ENCODE measurements around the gene SH2D4B.
A peak's percentile ranks its signal among the peaks of the same experiment; 100 is the strongest.

The SH2D4B gene

DNA sequence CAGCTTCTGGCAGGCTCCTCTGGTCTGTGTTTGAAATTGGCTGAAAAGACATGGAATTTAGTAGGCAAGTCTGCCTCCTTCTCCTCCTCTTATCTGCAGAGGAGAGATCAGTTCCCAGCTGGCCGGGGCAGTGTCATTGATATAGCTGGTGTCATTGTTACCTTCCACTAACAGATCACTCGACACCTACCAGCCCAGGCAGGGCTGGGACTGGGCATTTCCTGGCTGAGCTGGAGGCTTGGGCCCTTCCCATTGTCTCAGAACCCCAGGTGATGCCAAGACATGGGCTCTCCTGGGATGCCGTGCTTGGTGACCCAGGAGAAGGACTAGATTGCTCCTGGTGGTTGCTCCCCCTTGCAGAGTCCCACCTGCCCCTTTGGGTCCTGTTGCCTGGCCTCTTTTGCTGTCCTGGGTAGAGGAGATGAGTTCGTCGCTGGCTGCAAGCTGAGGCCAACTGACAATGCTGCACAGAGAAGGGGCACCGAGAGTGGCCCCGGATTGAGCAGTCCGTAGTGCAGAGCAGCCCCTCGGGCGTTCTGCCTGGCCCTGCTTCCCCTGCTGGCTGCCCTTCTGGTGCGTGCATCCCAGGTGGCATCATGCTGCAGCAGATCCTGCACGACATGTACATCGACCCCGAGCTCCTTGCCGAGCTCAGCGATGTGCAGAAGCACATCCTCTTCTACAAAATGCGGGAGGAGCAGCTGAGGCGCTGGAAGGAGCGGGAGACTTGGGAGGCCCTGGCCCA lies at the start of gene SH2D4B:
Gene SH2D4B, plus strand, starts transcription at position 167 of the 745 bp plus-strand sequence. Its CDS starts 430 bp downstream, at position 597.
- no peak for DNase-seq

DNA sequence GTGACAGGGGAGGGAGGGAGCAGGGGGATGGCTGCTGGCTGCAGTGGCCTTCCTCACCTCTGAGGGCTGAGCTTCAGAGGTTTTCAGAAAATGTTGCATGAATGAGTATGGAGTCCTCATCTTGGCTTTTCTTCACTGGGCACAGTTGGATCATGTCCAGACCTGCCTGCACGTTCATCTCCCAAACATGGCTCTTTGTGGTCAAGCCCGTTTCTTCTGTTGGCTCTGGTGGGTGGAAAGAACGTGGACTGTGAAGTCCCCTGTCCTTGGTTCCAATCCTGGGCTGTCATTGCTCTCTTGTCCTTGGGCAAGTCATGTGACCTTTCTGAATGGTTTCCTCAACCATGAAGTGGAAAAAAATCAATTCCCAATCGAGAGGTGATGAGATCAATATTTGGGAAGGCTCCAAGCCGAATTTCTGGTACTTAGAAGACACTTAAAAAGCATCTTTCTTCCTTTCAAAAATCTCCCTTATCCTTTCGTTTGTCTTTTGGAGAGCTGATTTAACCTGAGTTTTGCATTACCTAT lies 49.1 kb upstream of the SH2D4B start:
- no peak for DNase-seq

GRCh38 chr10:80489371-80490112 lies 48.2 kb upstream of the SH2D4B start:
- no peak for DNase-seq

DNA sequence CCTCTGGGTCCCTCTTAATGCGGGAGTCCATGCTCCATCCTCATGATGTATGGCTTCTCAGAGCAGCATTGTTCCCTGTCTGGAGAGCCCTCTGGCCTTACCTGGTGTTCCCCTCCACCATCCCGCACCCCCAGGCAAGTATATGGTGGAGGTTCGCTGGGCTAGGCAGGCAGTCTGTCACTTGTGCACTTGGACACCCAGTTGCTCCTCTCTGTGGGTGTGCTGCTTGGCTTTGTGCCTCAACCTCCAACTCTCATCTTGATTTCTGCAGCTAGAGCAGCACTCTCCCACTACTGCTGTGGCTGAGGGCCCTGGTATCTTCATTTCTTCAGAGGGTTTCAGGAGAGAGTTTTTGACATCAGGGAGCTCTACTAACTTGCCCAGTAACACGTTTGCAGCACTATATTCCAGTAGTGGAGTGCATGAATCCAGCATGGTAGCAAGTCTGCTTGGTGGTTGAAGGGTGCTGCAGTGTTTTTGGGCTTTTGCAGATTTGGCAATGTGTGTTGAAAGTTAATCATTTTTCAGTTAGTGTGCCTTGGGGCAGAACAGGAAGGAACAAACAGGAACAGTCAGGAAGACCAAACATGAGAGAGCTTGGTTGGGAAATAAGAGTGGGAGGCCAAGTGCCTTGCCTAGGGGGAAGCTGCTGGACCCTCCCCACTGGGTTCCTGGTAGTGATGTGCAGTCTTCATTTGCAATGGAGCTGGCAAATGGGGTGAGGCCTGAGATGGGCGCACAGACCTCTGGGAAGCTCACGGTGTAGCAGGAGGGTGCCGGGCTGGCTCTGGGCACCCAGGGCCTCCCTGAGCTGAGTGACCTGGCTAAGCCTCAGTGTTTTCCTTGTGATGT lies 46.2 kb upstream of the SH2D4B start:
- DNase-seq: no peak

DNA sequence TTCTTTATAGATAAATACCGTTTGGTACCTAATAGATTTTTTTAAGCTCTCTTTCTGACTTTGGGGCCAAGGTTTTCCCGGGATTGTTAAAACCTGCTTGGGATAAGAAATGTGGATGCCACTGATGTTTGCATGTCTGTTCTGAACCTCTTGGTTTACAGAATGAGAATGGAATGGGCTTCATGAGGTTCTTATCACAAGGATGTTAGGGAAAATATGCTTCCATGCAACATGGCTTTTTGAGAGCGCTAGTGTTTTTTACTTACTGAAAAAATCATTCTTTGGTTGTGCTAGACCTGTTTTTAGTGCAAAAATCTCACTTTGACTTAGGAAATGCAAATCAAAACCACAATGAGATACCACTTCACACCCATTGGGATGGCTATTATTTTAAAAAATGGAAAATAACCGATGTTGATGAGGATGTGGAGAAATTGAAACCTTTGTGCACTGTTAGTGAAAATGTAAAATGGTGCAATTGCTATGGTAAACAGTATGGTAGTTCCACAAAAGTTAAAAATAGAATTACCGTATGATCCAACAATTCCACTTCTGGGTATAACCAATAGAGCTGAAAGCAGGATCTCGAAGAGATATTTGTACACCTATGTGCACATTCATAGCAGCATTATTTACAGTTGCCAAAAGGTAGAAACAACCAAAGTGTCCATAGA lies 44.7 kb upstream of the SH2D4B start:
- no peak for DNase-seq

GRCh38 chr10:80493522-80494051 lies 44.1 kb upstream of the SH2D4B start:
- peak; percentile 47 for DNase-seq

DNA sequence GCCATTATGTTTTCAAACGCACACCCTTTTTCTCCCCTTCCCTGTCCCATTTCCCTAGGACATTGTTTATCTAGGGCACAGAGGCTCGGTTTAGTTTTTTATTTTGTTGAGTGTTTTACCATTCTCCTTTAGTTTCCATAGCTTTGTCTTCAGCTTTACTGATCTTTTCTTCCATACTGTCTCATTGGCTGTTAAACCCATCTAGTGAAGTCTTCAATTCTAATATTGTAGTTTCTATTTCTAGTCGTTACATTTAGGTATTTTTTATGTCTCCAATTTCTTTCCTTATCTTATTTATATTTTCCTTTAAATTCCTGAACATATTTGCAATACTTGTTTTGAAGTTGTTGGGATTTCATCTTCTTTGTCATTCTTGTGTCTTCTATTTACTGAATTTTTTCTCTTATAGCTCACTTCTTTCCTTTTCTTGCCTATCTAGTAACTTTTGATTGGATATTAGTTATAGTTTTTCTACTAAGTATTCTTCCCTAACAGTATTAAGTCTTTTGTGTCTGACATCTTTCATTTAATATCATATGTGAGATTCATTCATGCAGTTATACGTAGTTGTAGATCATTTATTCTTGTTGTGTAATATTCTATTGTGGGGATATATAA lies 41.0 kb upstream of the SH2D4B start:
- DNase-seq: no peak

GRCh38 chr10:80497187-80498077 lies 40.3 kb upstream of the SH2D4B start:
- peak; percentile 41 for DNase-seq

GRCh38 chr10:80498078-80498832 lies 39.4 kb upstream of the SH2D4B start:
- no peak for DNase-seq

- peak; percentile 68 for DNase-seq
Observed at GRCh38 chr10:80498833-80499741, 38.6 kb upstream of the SH2D4B start.

DNA sequence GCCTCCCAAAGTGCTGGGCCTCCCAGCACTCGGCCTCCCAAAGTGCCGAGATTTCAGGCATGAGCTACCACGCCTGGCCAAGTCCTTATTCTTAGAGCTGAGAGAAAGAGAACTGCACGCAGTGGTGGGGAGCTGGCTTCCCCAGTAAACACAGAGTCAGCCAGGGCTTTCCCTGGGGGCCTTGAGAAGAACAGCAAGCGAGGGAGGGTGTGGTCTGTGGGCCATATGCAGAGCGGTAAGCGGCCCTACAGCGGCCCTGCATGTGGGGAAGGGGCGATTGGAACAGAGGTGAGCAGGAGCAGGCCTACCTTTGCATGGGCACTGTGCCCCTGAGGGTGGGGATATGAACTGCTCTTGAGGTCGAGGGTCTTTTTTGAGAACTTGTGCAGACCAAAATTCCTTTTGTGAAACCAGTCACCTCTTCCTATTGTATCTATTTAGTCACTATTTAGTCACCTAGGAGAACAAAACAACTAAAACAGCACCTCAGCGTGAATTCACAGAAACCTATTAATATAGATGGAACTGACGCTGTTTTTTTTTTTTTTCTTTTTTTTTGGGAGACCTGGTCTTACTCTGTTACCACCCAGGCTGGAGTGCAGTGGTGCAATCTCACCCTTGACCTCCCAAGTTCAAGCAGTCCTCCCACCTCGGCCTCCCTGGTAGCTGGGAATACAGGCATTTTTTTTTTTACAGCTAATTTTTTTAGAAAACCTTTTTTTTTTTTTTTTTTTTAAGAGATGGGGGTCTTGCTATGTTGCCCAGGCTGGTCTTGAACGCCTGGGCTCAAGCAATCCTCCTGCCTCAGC lies 36.9 kb upstream of the SH2D4B start:
- DNase-seq: peak; percentile 39

DNA sequence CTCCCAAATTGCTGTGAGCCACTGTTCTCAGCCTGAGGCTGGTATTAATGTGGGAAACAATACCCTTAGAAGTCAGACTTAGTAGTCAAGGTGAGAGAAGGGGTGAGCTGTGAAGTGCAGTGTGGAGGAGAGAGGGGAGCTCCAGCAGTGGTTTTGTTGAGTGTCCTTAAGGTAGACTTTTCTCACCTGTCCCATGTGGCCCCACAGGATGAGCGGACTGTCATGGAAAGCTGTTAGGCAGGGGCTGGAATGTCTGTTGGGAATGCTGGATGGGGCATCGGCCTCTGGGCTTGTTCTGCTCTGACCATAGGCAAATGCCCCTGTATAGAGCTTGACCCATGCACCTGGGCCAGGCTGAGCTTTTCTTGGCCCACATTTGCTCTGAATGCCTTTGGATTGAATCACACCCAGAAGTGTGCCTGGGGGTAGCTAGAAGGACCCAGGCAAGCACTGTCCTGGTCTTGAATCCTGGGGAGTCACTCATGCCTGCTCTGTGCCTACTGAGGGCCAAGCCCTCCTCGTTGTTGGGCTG lies 36.3 kb upstream of the SH2D4B start:
- DNase-seq: peak; percentile 5

DNA sequence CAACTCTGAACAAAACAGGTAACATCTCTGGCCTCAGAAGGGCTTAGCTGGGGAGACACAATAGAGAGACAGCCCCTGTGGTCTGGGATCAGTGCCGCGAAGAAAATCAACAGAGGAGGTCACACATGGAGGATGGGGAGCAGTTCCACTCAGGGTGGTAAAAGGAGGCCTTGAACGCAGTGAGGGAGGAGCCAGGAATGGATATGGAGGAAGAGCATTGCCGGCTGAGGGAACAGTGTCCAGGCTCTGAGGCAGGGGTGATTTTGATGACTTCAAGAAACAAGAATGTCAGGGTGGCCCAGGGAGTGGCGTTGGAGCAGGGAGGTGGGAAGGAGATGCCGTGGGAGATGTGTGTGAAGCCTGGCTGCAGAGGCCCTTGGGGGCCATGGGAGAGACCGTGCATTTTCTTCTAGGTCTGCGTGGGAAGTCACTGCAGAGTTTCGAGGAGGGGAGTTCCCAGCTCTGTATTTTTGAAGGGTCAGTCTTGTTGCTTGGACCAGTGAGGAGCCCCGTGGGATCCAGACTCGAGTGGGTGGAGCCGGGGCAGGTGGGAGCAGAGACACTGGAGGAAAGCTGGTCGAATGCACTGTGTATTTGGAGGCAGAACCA lies 35.7 kb upstream of the SH2D4B start:
- DNase-seq: peak; percentile 1

- peak; percentile 1 for DNase-seq
Observed at GRCh38 chr10:80502621-80503583, 34.8 kb upstream of the SH2D4B start.

DNA sequence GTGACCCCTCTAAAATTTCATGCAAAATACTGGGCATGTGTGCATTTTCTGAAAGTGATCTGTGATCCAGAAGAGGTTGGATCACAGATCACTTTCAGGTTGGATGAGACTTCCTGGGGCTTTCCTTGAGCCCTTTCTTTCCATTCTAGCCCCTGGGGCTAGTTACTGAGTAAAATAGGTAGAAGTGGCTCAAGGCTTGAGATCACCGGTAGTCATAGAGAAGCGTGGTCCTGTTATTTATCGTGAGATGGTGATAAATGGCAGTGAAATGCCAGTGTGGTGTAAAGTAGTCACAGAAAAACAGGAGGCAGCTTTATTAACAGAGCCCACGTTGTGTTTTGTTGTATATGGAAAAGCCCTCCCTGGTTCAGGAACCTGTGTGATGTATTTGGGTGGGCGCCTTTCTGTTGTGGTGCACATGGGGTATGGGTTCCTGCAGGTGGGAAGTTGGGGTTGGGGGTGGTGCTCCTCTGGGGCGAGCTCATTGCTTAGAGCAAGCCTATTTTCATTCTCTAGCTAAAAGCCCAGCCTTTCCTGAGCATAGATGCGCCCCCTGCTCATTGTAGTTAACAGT lies 34.0 kb upstream of the SH2D4B start:
- no peak for DNase-seq

Measured in CD4-positive, alpha-beta T cell treated with Interleukin-6 for 4 hours (primary cell).